Right lobe of liver (tissue), 4 donors: ENCODE results near the gene CDH1.

Experiments used
- CTCF ChIP-seq, 4 donors: fragments of 200-600 bp in 3 of 4; fragments of 450-650 bp in 1 of 4; IDR thresholded peaks; one replicate each; pipeline versions ENCODE4 v1.5.1 to v1.8.0; 2016 to 2022; ENCODE audit warnings: antibody characterized with exemption in 4 of 4, mild to moderate bottlenecking in 2 of 4
- POLR2A ChIP-seq: fragments of 450-650 bp; IDR thresholded peaks from one replicate; pipeline ENCODE4 v1.6.1; 2017; ENCODE audit warnings: antibody characterized with exemption, mild to moderate bottlenecking
- donor health status: DM: no; HTN: no; CAD: no.
- donor health status: DM: no; HTN: no; CAD: no.
- donor health status: DM: no; HTN: yes; CAD: no.

GRCh38 chr16:68772871-68773270 lies 35.8 kb downstream of the CDH1 start:
- no peak for TF ChIP-seq CTCF (IDR thresholded peaks at IDR 0.05)
- TF ChIP-seq POLR2A: no peak
